Stimulated activated CD8-positive, alpha-beta memory T cell treated with anti-CD3 and anti-CD28 coated beads, Interleukin-7, amount 100 ng/mL, for 48 hours (primary cell): ENCODE measurements around the gene CHN2.

ENCODE experiments used
- DNase-seq, 2 donors: peaks; one replicate each; pipeline ENCODE4 v3.0.0-alpha.2; 2020; ENCODE audit warnings: low read depth in 1 of 2; ENCODE audit errors: extremely low read depth in 1 of 2

CHN2 gene

GRCh38 chr7:29194594-29195427 lies at the start of gene CHN2:
Gene CHN2, plus strand, starts transcription at chr7:29194775.
- peak in 1 of 2 donors; percentile 20 for DNase-seq

DNA sequence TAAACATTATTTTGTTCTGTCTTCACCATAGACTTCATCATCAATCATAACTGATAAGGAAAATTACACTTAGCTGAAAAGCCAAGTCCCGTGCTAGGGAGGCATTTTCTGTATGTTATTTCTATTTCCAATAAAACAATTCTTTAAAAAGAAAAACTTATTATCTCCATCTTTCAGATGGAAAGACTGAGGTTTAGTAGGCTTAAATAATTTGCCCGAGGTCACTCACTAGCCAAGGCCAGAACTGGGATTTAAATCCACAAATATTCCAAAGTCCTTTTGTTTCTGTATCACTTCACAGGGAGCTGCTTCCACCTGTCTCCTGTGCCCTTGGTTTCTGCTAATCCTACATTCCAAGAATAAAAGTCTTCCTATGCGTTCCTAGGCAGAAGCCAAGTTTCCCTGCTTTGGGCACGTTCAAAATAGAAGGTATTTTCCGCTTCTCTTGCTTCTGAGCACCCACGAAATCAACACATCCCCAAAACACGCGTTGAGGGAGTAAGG lies 49.0 kb upstream of the CHN2 start:
- DNase-seq = no peak

- no peak for DNase-seq
Measured at GRCh38 chr7:29146057-29146706, 48.4 kb upstream of the CHN2 start, which contains the start of gene CPVL. Gene CPVL, minus strand, starts transcription at chr7:29146537. Its CDS starts 25,476 bp downstream, at chr7:29121061.

DNA sequence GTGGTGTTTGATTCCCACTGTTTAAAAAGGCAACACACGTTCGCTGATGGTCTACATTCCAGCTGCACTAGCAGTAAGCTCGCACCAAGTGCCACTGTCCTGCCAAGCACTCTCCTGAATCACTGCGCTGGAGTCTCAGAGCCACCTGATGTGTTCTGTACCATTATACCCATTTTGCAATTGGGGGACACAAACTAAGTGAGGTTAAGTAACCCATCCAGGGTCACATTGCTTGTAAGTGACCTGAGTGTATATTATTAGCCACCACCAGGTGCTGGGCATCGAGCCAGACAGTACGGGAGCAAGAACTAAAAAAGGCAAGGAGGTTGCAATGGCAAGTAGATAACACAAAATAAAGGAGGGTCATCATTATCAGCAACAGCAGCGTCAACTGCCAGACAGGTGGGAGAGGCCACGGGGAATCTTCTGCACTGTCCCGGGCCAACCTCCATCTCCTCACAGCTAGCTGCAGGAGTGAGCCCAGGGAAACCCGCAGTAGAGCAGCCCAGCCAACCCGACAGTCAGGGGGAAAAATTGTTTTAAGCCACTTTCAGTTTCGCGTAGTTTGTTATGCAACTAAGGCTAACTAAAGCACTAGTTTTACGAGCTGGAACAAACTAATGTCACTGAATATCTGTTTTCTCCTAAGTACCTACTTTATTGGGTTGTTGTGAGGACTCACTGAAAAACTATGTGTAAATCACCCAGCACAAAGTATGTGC lies 47.5 kb upstream of the CHN2 start:
- no peak for DNase-seq

DNA sequence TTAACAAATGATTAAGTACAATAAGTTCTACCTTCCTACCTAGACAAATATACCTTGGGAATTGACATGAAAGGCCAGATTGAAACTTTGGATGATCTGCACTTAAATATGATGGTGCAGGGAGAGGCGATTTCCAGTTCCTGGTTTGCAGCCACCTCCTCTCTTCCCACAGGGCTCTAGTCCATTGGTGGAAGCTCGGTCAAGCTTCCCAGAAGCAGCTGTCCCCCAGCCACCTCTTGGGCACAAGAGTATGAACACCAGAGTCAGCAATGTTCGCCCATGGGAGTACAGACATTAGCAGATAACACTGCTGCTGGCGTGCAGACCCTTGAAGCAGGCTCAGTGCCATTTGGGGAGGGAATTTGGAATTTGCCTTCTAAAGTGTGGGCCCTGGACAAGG lies 46.8 kb upstream of the CHN2 start:
- DNase-seq = no peak

- DNase-seq = no peak
Measured at GRCh38 chr7:29149036-29149435, 45.5 kb upstream of the CHN2 start.

DNA sequence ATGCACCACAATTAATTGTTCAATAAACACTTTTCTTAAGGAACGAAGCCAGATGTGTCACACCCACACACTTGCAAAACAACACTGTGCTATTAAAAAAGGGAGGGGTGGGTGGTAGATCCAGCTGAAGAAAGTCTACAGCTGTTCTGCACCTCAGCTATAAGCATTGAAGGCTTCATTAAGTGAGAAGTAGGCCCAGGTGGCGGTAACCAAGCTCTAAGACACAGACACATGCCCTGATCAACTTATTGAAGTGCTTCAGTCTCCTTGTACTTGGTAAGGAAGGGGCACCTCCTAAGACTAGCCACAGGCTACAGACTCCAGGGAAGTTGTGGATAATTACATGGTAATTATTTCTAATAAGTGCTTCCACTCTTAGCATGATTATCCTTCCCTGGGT lies 43.7 kb upstream of the CHN2 start:
- DNase-seq = no peak

DNA sequence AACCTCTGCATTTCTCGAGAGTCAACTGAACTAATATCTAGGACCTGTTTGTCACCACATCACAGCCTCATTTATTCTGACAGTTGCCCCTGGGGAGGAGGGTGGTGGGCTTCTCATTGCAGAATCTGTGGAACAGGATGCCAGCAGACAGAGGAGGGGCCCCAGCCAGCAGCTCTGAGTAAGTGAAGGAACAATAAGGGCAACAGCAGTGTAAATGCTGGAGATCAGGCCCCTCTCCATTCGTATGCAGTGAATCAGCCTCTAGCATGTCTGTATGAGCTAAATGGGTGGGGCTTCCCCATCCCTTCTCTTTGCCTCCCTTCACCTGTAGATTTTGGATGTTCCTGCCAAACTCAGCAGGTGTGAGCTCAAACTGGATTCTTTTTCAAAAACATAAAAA lies 40.5 kb upstream of the CHN2 start:
- DNase-seq = no peak

- no peak for DNase-seq
Measured at GRCh38 chr7:29156907-29157452, 37.6 kb upstream of the CHN2 start.

DNA sequence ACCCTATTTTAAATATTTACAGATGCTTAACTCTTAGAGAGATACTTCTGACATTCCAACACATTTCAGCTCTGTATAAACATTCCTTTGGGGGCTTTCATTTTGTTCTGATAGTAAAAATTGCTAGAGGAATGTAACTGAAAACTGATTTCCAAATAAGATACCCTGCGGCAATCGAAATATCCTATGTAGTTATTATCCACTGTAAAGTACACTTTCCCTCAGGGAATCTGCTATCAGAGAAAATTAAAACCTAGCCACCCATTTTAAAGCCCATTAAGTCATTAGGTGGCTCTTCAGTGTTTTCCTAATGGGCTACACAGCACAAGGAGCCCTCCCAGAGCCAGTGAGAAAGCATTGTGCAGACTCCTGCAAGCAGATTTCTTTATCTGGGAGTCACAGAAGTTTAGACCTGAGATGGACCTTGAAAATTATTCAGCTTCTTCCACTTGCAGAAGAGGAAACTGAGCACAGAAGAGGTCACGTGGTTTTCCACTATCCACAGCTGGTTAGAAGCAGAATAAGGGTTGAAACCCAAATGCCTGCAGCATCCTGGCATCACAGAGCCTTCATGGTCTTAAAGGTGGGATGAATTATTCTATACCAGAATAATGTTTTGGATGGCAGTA lies 35.7 kb upstream of the CHN2 start:
- DNase-seq = no peak

- DNase-seq = no peak
Measured at GRCh38 chr7:29160080-29160479, 34.5 kb upstream of the CHN2 start.

DNA sequence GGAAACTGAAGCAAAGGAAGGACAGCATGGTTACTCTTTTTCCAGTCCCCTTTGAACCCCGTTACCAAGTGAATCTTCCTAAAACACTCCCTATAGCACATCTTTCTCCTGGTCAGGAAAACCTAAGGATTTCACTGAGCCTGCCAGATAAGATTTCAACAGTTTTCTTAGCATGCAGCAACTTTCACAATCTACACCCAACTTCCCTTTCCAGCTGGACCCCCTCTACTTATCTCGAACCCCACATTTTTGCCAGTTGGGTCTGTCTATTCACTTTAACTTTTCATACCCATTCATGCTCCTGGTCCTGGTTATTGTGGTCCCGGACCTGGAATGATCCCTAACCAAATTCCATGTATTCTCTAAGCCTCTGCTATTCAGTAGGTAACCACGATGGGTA lies 33.3 kb upstream of the CHN2 start:
- DNase-seq = no peak

GRCh38 chr7:29162577-29162976 lies 32.0 kb upstream of the CHN2 start:
- no peak for DNase-seq

DNA sequence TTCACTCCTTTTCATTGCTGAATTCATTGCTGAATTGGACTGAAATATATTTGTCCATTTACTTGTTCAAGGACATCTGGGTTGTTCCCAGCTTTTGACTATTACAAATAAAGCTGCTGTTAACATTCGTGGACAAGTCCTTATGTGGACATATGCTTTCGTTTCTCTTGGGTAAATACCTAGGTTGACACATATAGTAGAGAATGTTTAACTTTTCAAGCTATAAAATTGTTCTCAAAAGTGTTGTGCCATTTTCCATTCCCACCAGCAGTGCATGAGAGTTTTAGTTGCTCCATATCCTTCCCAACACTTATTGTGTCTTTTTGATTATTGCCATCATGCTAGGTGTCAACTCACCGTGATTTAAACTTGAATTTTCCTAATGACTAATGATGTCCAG lies 30.7 kb upstream of the CHN2 start:
- DNase-seq = no peak

- no peak for DNase-seq
Measured at GRCh38 chr7:29167721-29168120, 26.9 kb upstream of the CHN2 start.

GRCh38 chr7:29170781-29171180 lies 23.8 kb upstream of the CHN2 start:
- DNase-seq = no peak

- no peak for DNase-seq
Measured at GRCh38 chr7:29173458-29173857, 21.1 kb upstream of the CHN2 start.

DNA sequence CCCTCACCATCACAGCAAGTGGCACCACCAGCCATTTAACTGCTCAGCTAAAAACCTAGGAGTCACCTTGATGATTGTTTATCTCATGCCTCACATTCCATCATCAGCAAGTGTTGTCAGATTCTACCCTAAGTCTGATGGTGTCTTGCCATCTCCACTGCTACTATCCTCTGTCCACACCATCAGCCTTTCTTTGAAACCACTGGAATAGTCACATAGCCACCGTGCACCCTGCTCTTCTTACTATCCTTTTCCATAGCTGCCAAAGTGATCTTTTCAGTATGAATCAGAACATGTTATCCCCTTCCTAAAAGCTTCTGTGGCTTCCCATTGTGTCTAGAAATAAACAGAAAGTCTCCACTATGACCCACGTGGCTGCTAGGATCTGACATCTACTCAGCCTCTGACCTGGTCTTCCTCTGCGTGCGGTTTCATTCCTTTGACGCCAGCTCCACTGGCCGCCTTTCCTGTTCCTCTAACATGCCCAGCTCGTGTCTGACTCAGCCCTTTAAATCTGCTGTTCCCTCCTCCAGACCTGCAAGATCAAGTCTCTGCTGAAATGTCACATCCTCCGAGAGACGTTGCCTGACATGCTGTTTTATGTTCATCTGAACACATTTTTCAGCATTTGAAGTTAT lies 16.5 kb upstream of the CHN2 start:
- DNase-seq = peak in 1 of 2 donors; percentile 20

DNA sequence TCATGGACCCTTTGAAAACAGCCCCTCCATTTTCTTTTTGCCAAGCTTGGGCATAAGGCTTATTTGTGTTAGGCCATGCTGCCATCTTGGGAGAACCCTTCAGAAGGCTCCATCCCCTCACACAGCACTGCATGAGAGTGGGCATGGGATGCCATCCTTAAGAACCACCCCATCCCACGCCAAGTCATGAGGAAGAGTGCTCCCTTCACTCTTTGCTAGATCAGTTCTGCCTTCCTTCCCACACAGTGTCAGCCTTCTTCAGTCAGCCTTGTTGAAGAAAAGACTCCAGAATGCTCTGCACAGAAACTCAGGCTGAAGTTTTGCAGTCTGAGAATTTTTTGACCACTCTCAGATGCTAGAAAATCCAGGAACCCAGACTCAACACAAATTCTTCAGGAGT lies 15.5 kb upstream of the CHN2 start:
- no peak for DNase-seq

GRCh38 chr7:29184599-29184998 lies 10.0 kb upstream of the CHN2 start:
- no peak for DNase-seq
